ENCODE data around the gene PPP1R12A. TPM values are rescaled to one million over a fixed set of nuclear protein-coding genes. Genes with fewer than 3 reads are reported as not detected.
"Not testable (repeated sequence)": the region's sequence is repeated elsewhere in the genome, so short reads cannot be mapped to it uniquely, and the experiment has no call there.

Gene PPP1R12A
- polyA plus RNA-seq, 2 donors, result 17.3 to 24.6 TPM

DNA sequence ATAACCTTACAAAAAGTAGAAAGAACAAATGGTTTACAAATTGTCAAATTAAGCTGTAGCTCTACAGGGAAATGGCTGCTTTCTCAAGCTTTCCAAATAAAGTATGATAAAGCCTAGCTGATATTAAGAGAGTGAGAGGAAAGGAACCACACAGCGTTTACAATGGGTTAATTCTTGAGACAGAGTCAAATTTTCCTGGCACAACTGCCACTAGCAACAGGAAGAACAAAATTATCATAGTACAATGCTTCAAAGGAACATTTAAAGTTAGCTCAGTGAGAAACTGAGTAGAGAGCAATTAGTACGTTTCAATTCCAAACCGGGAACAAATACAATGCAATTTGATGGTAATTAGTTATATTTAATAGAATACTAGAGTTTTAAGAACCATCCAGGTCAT is 116.0 kb downstream of the PPP1R12A start:
- no peak overlapping the region for H3K27ac ChIP-seq (ENCODE audit: low read depth in 2 of 2, low read length in 1 of 2)
- WGBS, 2 donors, result 35 to 38% methylated on average over 3 of the region's 3 CpGs

GRCh38 chr12:79784366-79785065 is 150.4 kb downstream of the PPP1R12A start:
- WGBS, 2 donors, result 86 to 93% methylated on average over 10 of the region's 10 CpGs

More for the DNA sequence above, 116.0 kb downstream of the PPP1R12A start:
- Histone ChIP-seq H3K9me3 (ENCODE audit: control insufficient read depth in 2 of 2, insufficient read depth in 1 of 2, low read depth in 1 of 2, low read length in 1 of 2) (no peaks in the 10 kb centered on the region), H3K4me3 (ENCODE audit: low read depth in 1 of 2, low read length in 2 of 2) (no peak overlapping the region), H3K27me3 (ENCODE audit: control insufficient read depth in 1 of 2, insufficient read depth in 2 of 2, low read length in 2 of 2) (no peaks in the 10 kb centered on the region), H3K4me1 (ENCODE audit: control insufficient read depth in 2 of 2, insufficient read depth in 2 of 2, low read length in 1 of 2) (no peaks in the 10 kb centered on the region), H3K36me3 (ENCODE audit: control insufficient read depth in 2 of 2, insufficient read depth in 2 of 2, low read length in 1 of 2) (no peaks in the 10 kb centered on the region)

GRCh38 chr12:79782172-79782900 is 152.6 kb downstream of the PPP1R12A start:
- Histone ChIP-seq H3K27ac (ENCODE audit: low read depth in 2 of 2, low read length in 1 of 2) (no peak overlapping the region), H3K27me3 (ENCODE audit: control insufficient read depth in 1 of 2, insufficient read depth in 2 of 2, low read length in 2 of 2) (no peaks in the 10 kb centered on the region), H3K36me3 (ENCODE audit: control insufficient read depth in 2 of 2, insufficient read depth in 2 of 2, low read length in 1 of 2) (peaks cover 0 to 2% of the 10 kb centered on the region in 2 donors)

More at GRCh38 chr12:79784366-79785065, 150.4 kb downstream of the PPP1R12A start:
- H3K27me3 ChIP-seq (ENCODE audit: control insufficient read depth in 1 of 2, insufficient read depth in 2 of 2, low read length in 2 of 2); H3K4me1 ChIP-seq (ENCODE audit: control insufficient read depth in 2 of 2, insufficient read depth in 2 of 2, low read length in 1 of 2); H3K9me3 ChIP-seq (ENCODE audit: control insufficient read depth in 2 of 2, insufficient read depth in 1 of 2, low read depth in 1 of 2, low read length in 1 of 2); H3K36me3 ChIP-seq (ENCODE audit: control insufficient read depth in 2 of 2, insufficient read depth in 2 of 2, low read length in 1 of 2); H3K4me3 ChIP-seq (ENCODE audit: low read depth in 1 of 2, low read length in 2 of 2); H3K27ac ChIP-seq (ENCODE audit: low read depth in 2 of 2, low read length in 1 of 2): not testable (repeated sequence)

DNA sequence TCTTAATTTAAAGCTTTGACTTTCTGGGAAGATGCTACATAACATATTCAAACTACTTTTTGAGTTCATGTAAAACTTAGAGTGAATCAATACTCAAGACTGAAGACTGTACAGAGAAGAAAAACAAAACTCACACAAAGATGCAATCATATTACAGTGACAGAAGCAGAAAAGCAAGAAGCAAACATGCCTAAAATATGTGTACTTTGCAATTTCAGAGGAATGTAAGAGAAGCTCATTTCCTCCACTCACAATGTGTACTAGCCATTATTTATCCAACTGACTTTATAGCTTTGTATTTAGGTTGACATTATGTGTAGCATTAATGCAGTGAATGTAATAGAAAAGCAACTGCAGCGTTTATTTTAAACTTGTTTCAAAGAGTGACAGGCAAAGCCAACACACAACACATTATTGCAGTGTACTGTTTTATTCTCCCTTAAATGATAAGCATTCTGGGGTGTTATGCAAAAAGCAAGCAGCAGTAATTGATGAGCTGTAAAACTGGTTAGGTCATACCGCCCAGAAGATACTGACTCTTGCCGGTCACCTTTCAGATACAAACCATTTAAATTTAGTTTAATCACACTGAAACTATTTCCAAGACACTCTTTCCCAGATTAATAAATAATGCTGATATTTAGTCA is 156.0 kb downstream of the PPP1R12A start:
- Histone ChIP-seq H3K9me3 (ENCODE audit: control insufficient read depth in 2 of 2, insufficient read depth in 1 of 2, low read depth in 1 of 2, low read length in 1 of 2) (no peaks in the 10 kb centered on the region), H3K4me1 (ENCODE audit: control insufficient read depth in 2 of 2, insufficient read depth in 2 of 2, low read length in 1 of 2) (no peaks in the 10 kb centered on the region), H3K36me3 (ENCODE audit: control insufficient read depth in 2 of 2, insufficient read depth in 2 of 2, low read length in 1 of 2) (peaks cover 0 to 2% of the 10 kb centered on the region in 2 donors), H3K27me3 (ENCODE audit: control insufficient read depth in 1 of 2, insufficient read depth in 2 of 2, low read length in 2 of 2) (no peaks in the 10 kb centered on the region), H3K4me3 (ENCODE audit: low read depth in 1 of 2, low read length in 2 of 2) (no peak overlapping the region), H3K27ac (ENCODE audit: low read depth in 2 of 2, low read length in 1 of 2) (no peak overlapping the region)
- 66 to 70% methylated on average over 3 of the region's 3 CpGs for WGBS, 2 donors

More at GRCh38 chr12:79782172-79782900, 152.6 kb downstream of the PPP1R12A start:
- Histone ChIP-seq H3K4me3 (ENCODE audit: low read depth in 1 of 2, low read length in 2 of 2) (no peak overlapping the region), H3K9me3 (ENCODE audit: control insufficient read depth in 2 of 2, insufficient read depth in 1 of 2, low read depth in 1 of 2, low read length in 1 of 2) (no peaks in the 10 kb centered on the region), H3K4me1 (ENCODE audit: control insufficient read depth in 2 of 2, insufficient read depth in 2 of 2, low read length in 1 of 2) (no peaks in the 10 kb centered on the region)

DNA sequence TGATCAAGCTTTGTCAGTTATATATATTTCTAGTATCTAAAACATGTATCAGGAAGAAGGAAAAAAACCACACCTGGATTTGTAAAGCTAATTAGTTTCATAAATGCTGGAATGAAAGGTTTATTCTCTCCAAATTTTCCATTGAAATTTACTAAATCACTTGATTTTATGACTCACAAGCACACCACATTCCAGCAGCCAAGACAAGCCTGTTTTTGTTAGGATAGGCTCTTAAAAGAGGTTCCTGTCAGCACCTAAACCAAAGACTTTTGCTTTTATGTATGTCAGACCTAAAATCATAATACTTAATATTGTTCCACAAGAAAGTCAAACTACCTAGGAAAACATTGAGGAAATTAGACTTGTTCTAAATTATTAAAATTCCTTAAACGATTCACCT is 158.8 kb downstream of the PPP1R12A start:
- WGBS, 2 donors, result 54 to 70% methylated on average over 1 of the region's 1 CpG
- no peaks in the 10 kb centered on the region for H3K27me3 ChIP-seq (ENCODE audit: control insufficient read depth in 1 of 2, insufficient read depth in 2 of 2, low read length in 2 of 2)
- H3K36me3 ChIP-seq (ENCODE audit: control insufficient read depth in 2 of 2, insufficient read depth in 2 of 2, low read length in 1 of 2), result no peaks in the 10 kb centered on the region
- H3K9me3 ChIP-seq (ENCODE audit: control insufficient read depth in 2 of 2, insufficient read depth in 1 of 2, low read depth in 1 of 2, low read length in 1 of 2), result no peaks in the 10 kb centered on the region
- H3K4me1 ChIP-seq (ENCODE audit: control insufficient read depth in 2 of 2, insufficient read depth in 2 of 2, low read length in 1 of 2), result no peaks in the 10 kb centered on the region
- H3K4me3 ChIP-seq (ENCODE audit: low read depth in 1 of 2, low read length in 2 of 2), result no peak overlapping the region
- H3K27ac ChIP-seq (ENCODE audit: low read depth in 2 of 2, low read length in 1 of 2), result no peak overlapping the region

DNA sequence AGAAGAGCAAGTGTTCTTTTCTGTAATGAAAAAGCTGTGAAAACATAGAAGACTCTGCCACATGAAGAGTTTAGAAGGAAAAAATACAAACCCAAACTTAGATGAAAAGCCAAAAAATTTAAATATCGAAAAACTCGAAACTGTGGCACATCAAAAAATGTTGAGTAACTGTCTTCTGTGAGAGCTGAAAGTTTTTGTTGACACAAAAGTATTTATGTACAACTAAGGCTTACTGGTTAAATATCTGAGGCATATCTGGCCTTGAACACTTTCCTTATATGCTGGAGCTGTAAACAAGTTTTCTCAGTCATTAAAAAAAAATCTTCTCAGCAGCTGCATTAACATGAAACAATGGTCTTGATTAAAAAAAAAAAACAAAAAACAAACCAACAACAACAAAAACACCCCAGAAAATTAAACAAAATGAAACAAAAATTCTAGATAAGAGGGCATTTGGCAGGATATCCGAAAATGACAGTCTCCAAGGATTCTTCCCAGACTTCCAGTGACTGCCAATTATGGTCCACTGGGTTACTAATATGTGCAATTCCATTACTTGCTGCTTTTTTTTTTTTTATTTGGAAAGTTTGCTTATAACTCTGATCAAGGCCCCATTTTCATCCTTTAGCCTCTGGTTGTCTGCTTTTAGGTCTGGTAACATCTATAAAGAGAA is 159.4 kb downstream of the PPP1R12A start:
- 80 to 82% methylated on average over 3 of the region's 3 CpGs for WGBS, 2 donors
- no peak overlapping the region for H3K4me3 ChIP-seq (ENCODE audit: low read depth in 1 of 2, low read length in 2 of 2)
- H3K9me3 ChIP-seq (ENCODE audit: control insufficient read depth in 2 of 2, insufficient read depth in 1 of 2, low read depth in 1 of 2, low read length in 1 of 2), result no peaks in the 10 kb centered on the region
- no peaks in the 10 kb centered on the region for H3K4me1 ChIP-seq (ENCODE audit: control insufficient read depth in 2 of 2, insufficient read depth in 2 of 2, low read length in 1 of 2)
- H3K27me3 ChIP-seq (ENCODE audit: control insufficient read depth in 1 of 2, insufficient read depth in 2 of 2, low read length in 2 of 2), result no peaks in the 10 kb centered on the region
- no peak overlapping the region for H3K27ac ChIP-seq (ENCODE audit: low read depth in 2 of 2, low read length in 1 of 2)
- no peaks in the 10 kb centered on the region for H3K36me3 ChIP-seq (ENCODE audit: control insufficient read depth in 2 of 2, insufficient read depth in 2 of 2, low read length in 1 of 2)

GRCh38 chr12:79773896-79774295 is 161.0 kb downstream of the PPP1R12A start:
- Histone ChIP-seq H3K27me3 (ENCODE audit: control insufficient read depth in 1 of 2, insufficient read depth in 2 of 2, low read length in 2 of 2) (no peaks in the 10 kb centered on the region), H3K4me3 (ENCODE audit: low read depth in 1 of 2, low read length in 2 of 2) (no peak overlapping the region), H3K9me3 (ENCODE audit: control insufficient read depth in 2 of 2, insufficient read depth in 1 of 2, low read depth in 1 of 2, low read length in 1 of 2) (no peaks in the 10 kb centered on the region), H3K4me1 (ENCODE audit: control insufficient read depth in 2 of 2, insufficient read depth in 2 of 2, low read length in 1 of 2) (no peaks in the 10 kb centered on the region), H3K27ac (ENCODE audit: low read depth in 2 of 2, low read length in 1 of 2) (no peak overlapping the region), H3K36me3 (ENCODE audit: control insufficient read depth in 2 of 2, insufficient read depth in 2 of 2, low read length in 1 of 2) (no peaks in the 10 kb centered on the region)

DNA sequence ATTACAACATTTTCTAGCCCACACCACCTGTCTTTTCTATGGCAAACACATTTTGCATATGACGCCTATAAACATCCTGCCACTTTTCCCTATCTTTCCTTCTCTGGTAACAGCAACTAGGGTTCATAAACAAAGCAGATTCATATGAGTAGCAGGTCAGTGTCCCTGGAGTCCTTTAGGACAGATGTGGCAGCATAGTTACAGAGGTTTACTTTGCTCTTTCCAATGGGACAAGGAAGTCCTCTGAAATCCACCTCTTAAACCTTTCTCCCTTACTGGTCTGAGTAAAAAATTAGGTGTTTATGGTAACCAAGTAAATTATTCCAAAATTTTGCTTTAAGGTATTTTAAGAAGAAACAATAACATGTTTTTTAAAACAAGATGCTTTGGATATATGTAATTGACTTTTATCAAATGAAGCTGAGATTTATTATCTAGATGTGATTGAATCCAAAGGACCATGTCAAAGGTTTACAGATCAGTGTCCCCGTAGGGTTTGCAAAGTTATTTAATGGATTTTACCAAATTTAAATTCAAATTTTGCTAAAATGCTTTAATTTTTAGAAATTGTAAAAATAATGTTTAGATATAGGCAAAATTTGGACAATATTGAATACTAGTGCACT is 164.9 kb downstream of the PPP1R12A start:
- H3K4me3 ChIP-seq (ENCODE audit: low read depth in 1 of 2, low read length in 2 of 2), result no peak overlapping the region
- H3K4me1 ChIP-seq (ENCODE audit: control insufficient read depth in 2 of 2, insufficient read depth in 2 of 2, low read length in 1 of 2), result no peaks in the 10 kb centered on the region
- H3K27me3 ChIP-seq (ENCODE audit: control insufficient read depth in 1 of 2, insufficient read depth in 2 of 2, low read length in 2 of 2), result no peaks in the 10 kb centered on the region
- WGBS, 2 donors, result 93 to 95% methylated on average over 2 of the region's 2 CpGs
- no peaks in the 10 kb centered on the region for H3K9me3 ChIP-seq (ENCODE audit: control insufficient read depth in 2 of 2, insufficient read depth in 1 of 2, low read depth in 1 of 2, low read length in 1 of 2)
- no peak overlapping the region for H3K27ac ChIP-seq (ENCODE audit: low read depth in 2 of 2, low read length in 1 of 2)
- H3K36me3 ChIP-seq (ENCODE audit: control insufficient read depth in 2 of 2, insufficient read depth in 2 of 2, low read length in 1 of 2), result no peaks in the 10 kb centered on the region

DNA sequence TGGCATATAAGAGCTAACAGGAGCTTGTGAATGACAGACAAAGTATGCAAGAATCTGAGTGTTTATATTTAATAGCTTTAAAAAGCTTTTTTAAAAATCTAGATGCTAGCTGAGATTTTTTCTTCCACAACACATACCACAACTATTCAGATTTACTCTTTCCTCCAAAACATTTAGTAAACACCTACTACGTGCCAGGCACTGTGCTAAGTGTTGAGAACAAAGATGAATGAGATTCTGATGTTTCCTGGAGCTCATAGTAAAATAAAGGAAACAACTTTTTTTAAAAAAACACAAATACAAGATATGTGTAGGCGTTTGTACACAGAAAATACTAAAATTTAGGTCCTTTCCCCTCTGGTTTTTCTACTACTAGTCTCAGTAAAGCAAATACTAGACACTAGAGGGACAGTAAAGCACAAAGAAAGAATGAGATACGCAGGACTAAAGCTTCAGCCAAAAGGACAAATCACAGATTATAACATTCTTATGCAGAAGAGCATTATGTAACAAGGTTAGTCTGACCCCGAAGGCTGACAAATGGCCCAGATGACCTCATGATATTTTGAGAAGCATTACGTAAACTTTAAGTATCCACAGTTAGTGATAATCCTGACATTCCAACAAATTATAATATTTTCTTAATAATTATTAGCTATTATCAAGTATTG is 165.6 kb downstream of the PPP1R12A start:
- Histone ChIP-seq H3K4me3 (ENCODE audit: low read depth in 1 of 2, low read length in 2 of 2) (no peak overlapping the region), H3K36me3 (ENCODE audit: control insufficient read depth in 2 of 2, insufficient read depth in 2 of 2, low read length in 1 of 2) (no peaks in the 10 kb centered on the region), H3K27ac (ENCODE audit: low read depth in 2 of 2, low read length in 1 of 2) (no peak overlapping the region), H3K27me3 (ENCODE audit: control insufficient read depth in 1 of 2, insufficient read depth in 2 of 2, low read length in 2 of 2) (no peaks in the 10 kb centered on the region), H3K9me3 (ENCODE audit: control insufficient read depth in 2 of 2, insufficient read depth in 1 of 2, low read depth in 1 of 2, low read length in 1 of 2) (no peaks in the 10 kb centered on the region), H3K4me1 (ENCODE audit: control insufficient read depth in 2 of 2, insufficient read depth in 2 of 2, low read length in 1 of 2) (no peaks in the 10 kb centered on the region)
- WGBS, 2 donors, result 81 to 84% methylated on average over 5 of the region's 5 CpGs
